Measurements from ENCODE around the gene RNF130.

DNA sequence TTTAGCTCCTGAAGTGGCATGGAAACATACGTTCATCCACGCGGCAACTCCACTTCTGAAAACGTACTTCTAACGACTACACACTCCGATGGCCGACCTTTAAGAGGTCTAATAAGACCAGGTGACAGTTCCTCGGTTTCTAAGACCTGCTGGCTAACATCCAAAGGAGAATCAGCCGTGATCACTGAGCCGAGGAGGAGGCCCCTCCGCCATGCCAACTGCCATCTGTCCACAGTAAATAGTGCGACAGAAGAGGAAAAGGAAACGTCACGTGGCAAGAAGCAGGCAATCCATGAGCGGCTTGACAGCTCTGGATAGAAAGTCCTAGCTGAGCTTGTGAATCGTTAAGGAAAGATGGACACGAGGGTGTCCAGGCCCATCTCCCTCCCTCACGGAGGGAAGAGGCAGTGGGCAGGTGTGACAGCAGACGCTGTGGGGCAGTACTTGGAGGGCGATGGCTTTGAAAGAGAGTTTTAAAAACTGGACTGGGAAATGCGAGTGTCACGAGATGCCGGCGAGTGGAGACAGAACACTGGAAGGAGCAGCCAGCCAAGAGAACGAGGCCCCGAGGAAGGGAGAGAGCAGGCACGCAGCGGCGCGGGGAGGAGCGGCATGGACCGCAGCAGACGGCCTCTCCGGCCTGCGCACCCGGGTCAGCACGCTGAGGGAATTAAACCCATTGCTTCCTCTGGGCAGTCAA, 97.2 kb downstream of the RNF130 start:
- TF ChIP-seq, protein P1, sequence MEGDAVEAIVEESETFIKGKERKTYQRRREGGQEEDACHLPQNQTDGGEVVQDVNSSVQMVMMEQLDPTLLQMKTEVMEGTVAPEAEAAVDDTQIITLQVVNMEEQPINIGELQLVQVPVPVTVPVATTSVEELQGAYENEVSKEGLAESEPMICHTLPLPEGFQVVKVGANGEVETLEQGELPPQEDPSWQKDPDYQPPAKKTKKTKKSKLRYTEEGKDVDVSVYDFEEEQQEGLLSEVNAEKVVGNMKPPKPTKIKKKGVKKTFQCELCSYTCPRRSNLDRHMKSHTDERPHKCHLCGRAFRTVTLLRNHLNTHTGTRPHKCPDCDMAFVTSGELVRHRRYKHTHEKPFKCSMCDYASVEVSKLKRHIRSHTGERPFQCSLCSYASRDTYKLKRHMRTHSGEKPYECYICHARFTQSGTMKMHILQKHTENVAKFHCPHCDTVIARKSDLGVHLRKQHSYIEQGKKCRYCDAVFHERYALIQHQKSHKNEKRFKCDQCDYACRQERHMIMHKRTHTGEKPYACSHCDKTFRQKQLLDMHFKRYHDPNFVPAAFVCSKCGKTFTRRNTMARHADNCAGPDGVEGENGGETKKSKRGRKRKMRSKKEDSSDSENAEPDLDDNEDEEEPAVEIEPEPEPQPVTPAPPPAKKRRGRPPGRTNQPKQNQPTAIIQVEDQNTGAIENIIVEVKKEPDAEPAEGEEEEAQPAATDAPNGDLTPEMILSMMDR (IDR thresholded peaks at IDR 0.05) = no peak
- TF ChIP-seq POLR2A (IDR thresholded peaks at IDR 0.05) = no peak
